B cell (primary cell): Measurements from ENCODE around the gene SERTM2. TPM values are rescaled to one million over a fixed set of nuclear protein-coding genes. Genes with fewer than 3 reads are reported as not detected.

ENCODE experiments used
- ATAC-seq: fragments of 200-7000 bp; cut with Tn5 transposase; one replicate; pipeline ENCODE4 v1.10.0; 2021; ENCODE audit warnings: low read depth, mild to moderate bottlenecking, moderate number of reproducible peaks, moderate library complexity
- CTCF ChIA-PET: fragments of 350-600 bp; sonication (Branson Sonifier 250); formaldehyde crosslinking; loops from one replicate; lab custom pipeline; 2021; ENCODE audit warnings: antibody characterized with exemption, inconsistent platforms; lab: Charles Lee
- POLR2A ChIA-PET: fragments of 350-600 bp; sonication (Branson Sonifier 250); formaldehyde crosslinking; loops from one replicate; lab custom pipeline; 2021; ENCODE audit warnings: antibody characterized with exemption; lab: Charles Lee
- DNase-seq: peaks from one replicate; pipeline ENCODE4 v3.0.0; 2013
- H2AFZ ChIP-seq: 2 replicates; pipeline ENCODE4 v1.6.1; 2012; ENCODE audit warnings: mild to moderate bottlenecking, low read depth, low read length; ENCODE audit not compliant: insufficient read depth, poor library complexity, severe bottlenecking
- H3K27ac ChIP-seq, 2 donors: 1 replicate in 1 of 2; 2 replicates in 1 of 2; pipeline ENCODE4 v1.5.1; 2012 to 2013; ENCODE audit warnings: low read length in 2 of 2, mild to moderate bottlenecking in 2 of 2, moderate library complexity in 1 of 2
- H3K27me3 ChIP-seq, 4 experiments: fragments of 200-600 bp in 1 of 4; sonication (generic) in 1 of 4; replicated peaks in 1 of 4; 1 replicate in 2 of 4; 2 replicates in 2 of 4; pipeline versions ENCODE4 v1.6.1 to v1.7.0; 2013 to 2016; ENCODE audit warnings: low read length in 3 of 4, mild to moderate bottlenecking in 2 of 4, mixed read lengths in 1 of 4, moderate library complexity in 1 of 4; ENCODE audit not compliant: insufficient read depth in 4 of 4, control insufficient read depth in 3 of 4; ENCODE audit errors: control extremely low read depth in 1 of 4
- H3K36me3 ChIP-seq, 2 experiments: replicated peaks in 1 of 2; 1 replicate in 1 of 2; 2 replicates in 1 of 2; pipeline versions ENCODE4 v1.6.1 to v1.7.1; 2013; ENCODE audit warnings: low read length in 1 of 2; ENCODE audit not compliant: insufficient read depth in 2 of 2, control insufficient read depth in 1 of 2; ENCODE audit errors: control extremely low read depth in 1 of 2, extremely low read depth in 1 of 2
- H3K4me1 ChIP-seq, 2 donors: fragments of 200-600 bp in 1 of 2; sonication (generic) in 1 of 2; 1 replicate in 1 of 2; 2 replicates in 1 of 2; pipeline versions ENCODE4 v1.5.1 to v1.6.1; 2013 to 2017; ENCODE audit warnings: low read length in 2 of 2; ENCODE audit not compliant: control insufficient read depth in 2 of 2, insufficient read depth in 2 of 2
- H3K4me2 ChIP-seq: replicated peaks from 2 replicates; pipeline ENCODE3; 2012; ENCODE audit warnings: mild to moderate bottlenecking, low read depth, low read length; ENCODE audit not compliant: poor library complexity, severe bottlenecking
- H3K4me3 ChIP-seq, 5 experiments: fragments of 200-600 bp in 1 of 5; sonication (generic) in 1 of 5; 1 replicate in 3 of 5; 2 replicates in 2 of 5; pipeline versions ENCODE4 v1.5.1 to v1.7.0; 2011 to 2016; ENCODE audit warnings: low read length in 4 of 5, mild to moderate bottlenecking in 4 of 5, low read depth in 2 of 5, control low read depth in 1 of 5, moderate library complexity in 1 of 5; ENCODE audit not compliant: insufficient read depth in 1 of 5; ENCODE audit errors: control extremely low read depth in 1 of 5, extremely low read depth in 1 of 5
- H3K79me2 ChIP-seq: fragments of 200-600 bp; sonication (generic); one replicate; pipeline ENCODE4 v1.6.0; 2016; ENCODE audit warnings: low read length; ENCODE audit not compliant: control insufficient read depth, insufficient read depth
- H3K9ac ChIP-seq: fragments of 200-600 bp; sonication (generic); 2 replicates; pipeline ENCODE4 v1.6.1; 2017; ENCODE audit warnings: mild to moderate bottlenecking, low read length, moderate library complexity
- H3K9me3 ChIP-seq, 3 donors: one replicate each; pipeline versions ENCODE4 v1.6.1 to v1.7.1; 2013; ENCODE audit warnings: low read length in 2 of 3; ENCODE audit not compliant: control insufficient read depth in 2 of 3, insufficient read depth in 1 of 3; ENCODE audit errors: control extremely low read depth in 1 of 3
- H4K20me1 ChIP-seq: 2 replicates; pipeline ENCODE4 v1.6.0; 2012; ENCODE audit warnings: mild to moderate bottlenecking, low read length; ENCODE audit not compliant: insufficient read depth, control insufficient read depth, poor library complexity, severe bottlenecking
- H3K27ac Mint-ChIP-seq: one replicate; pipeline ENCODE4 v1.8.0; 2021; ENCODE audit warnings: mixed read lengths
- H3K27me3 Mint-ChIP-seq: one replicate; pipeline ENCODE4 v1.8.0; 2021; ENCODE audit warnings: mixed read lengths
- H3K4me1 Mint-ChIP-seq: one replicate; pipeline ENCODE4 v1.8.0; 2021; ENCODE audit warnings: mixed read lengths
- H3K4me3 Mint-ChIP-seq: one replicate; pipeline ENCODE4 v1.8.0; 2021; ENCODE audit warnings: mixed read lengths
- H3K9me3 Mint-ChIP-seq: one replicate; pipeline ENCODE4 v1.8.0; 2022; ENCODE audit warnings: mixed read lengths; ENCODE audit not compliant: insufficient read depth
- EZH2 ChIP-seq: IDR thresholded peaks from 2 replicates; pipeline ENCODE4 v1.6.1; 2012; ENCODE audit warnings: borderline replicate concordance, low read depth, mild to moderate bottlenecking, moderate library complexity, low read length; ENCODE audit not compliant: insufficient read depth, poor library complexity, severe bottlenecking
- WGBS: methylation state at CpG from one replicate; pipeline ENCODE4 v1.1.5; 2013; ENCODE audit warnings: missing lambda C conversion rate; ENCODE audit not compliant: insufficient coverage; 5-methylcytosine and 5-hydroxymethylcytosine counted together
- intact Hi-C: fragments of 100-400 bp; cut with micrococcal nuclease; formaldehyde crosslinking; loops from one replicate; pipeline ENCODE4 v1.10.0; 2022
- polyA plus RNA-seq: library from polyadenylated mRNA; depleted of rRNA; stranded (reverse); fragments of >200 nt; gene quantifications from 2 replicates; pipeline ENCODE4 v1.2.3, GENCODE V29; 2012
- total RNA-seq, 2 donors: library from RNA; stranded (reverse); fragments of 120-200 nt in 1 of 2; gene quantifications; 1 replicate in 1 of 2; 2 replicates in 1 of 2; pipeline versions ENCODE4 v1.2.3 to v1.2.4, GENCODE V29; 2013 to 2022
- TF ChIP-seq, protein P1 (sequence below): fragments of 200-600 bp; IDR thresholded peaks from one replicate; pipeline ENCODE4 v1.8.0; 2022; ENCODE audit warnings: antibody characterized with exemption, mild to moderate bottlenecking

Gene SERTM2
- total and polyA plus RNA-seq, 2 donors (not counting 1 experiment from before 2014, with no cell fraction given) = not detected

GRCh38 chrX:111481896-111482295 is 29.5 kb upstream of the SERTM2 start:
- no peak for DNase-seq
- Mint-ChIP-seq H3K9me3 (no peaks in the 10 kb centered on the region), H3K4me1 (no peaks in the 10 kb centered on the region), H3K4me3 (no peak overlapping the region), H3K27ac (no peak overlapping the region), H3K27me3 (peaks cover 2% of the 10 kb centered on the region)
- TF ChIP-seq, protein P1, sequence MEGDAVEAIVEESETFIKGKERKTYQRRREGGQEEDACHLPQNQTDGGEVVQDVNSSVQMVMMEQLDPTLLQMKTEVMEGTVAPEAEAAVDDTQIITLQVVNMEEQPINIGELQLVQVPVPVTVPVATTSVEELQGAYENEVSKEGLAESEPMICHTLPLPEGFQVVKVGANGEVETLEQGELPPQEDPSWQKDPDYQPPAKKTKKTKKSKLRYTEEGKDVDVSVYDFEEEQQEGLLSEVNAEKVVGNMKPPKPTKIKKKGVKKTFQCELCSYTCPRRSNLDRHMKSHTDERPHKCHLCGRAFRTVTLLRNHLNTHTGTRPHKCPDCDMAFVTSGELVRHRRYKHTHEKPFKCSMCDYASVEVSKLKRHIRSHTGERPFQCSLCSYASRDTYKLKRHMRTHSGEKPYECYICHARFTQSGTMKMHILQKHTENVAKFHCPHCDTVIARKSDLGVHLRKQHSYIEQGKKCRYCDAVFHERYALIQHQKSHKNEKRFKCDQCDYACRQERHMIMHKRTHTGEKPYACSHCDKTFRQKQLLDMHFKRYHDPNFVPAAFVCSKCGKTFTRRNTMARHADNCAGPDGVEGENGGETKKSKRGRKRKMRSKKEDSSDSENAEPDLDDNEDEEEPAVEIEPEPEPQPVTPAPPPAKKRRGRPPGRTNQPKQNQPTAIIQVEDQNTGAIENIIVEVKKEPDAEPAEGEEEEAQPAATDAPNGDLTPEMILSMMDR = no peak
- TF ChIP-seq EZH2 = no peak
- Histone ChIP-seq H4K20me1 (no peaks in the 10 kb centered on the region), H3K9me3 (no peaks in the 10 kb centered on the region), H3K27ac (no peak overlapping the region), H3K4me3 (no peak overlapping the region), H2AFZ (no peak overlapping the region), H3K36me3 (no peaks in the 10 kb centered on the region), H3K4me2 (no peak overlapping the region), H3K79me2 (no peaks in the 10 kb centered on the region), H3K9ac (no peak overlapping the region), H3K4me1 (no peaks in the 10 kb centered on the region), H3K27me3 (no peaks in the 10 kb centered on the region)
- intact Hi-C loops = no loop called here
- CTCF ChIA-PET = no interaction called here
- POLR2A ChIA-PET = no interaction called here
- no peak for ATAC-seq

- no peak overlapping the region for H3K9ac ChIP-seq
- intact Hi-C loops = no loop called here
- ChIA-PET CTCF (no interaction called here), POLR2A (no interaction called here)
- H3K4me1 Mint-ChIP-seq = no peaks in the 10 kb centered on the region
- H3K4me3 Mint-ChIP-seq = no peak overlapping the region
- no peak for TF ChIP-seq EZH2
- TF ChIP-seq, protein P1 = no peak
- H3K36me3 ChIP-seq = no peaks in the 10 kb centered on the region
- ATAC-seq (no peak), DNase-seq (no peak)
- peaks cover 2% of the 10 kb centered on the region for H3K27me3 Mint-ChIP-seq
- no peak overlapping the region for H3K27ac Mint-ChIP-seq
- H4K20me1 ChIP-seq = no peaks in the 10 kb centered on the region
- H3K27me3 ChIP-seq = no peaks in the 10 kb centered on the region
- no peak overlapping the region for H2AFZ ChIP-seq
- no peak overlapping the region for H3K4me3 ChIP-seq
- H3K4me1 ChIP-seq = no peaks in the 10 kb centered on the region
- H3K79me2 ChIP-seq = no peaks in the 10 kb centered on the region
- WGBS = no CpG with 5 or more reads among the region's 2 CpGs
- H3K27ac ChIP-seq = no peak overlapping the region
- H3K9me3 ChIP-seq = no peaks in the 10 kb centered on the region
- no peaks in the 10 kb centered on the region for H3K9me3 Mint-ChIP-seq
- H3K4me2 ChIP-seq = no peak overlapping the region
Observed at GRCh38 chrX:111483135-111483534, 28.3 kb upstream of the SERTM2 start.
